ENCODE data around the gene MED29.

MED29 gene, protein sequence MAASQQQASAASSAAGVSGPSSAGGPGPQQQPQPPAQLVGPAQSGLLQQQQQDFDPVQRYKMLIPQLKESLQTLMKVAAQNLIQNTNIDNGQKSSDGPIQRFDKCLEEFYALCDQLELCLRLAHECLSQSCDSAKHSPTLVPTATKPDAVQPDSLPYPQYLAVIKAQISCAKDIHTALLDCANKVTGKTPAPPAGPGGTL

DNA sequence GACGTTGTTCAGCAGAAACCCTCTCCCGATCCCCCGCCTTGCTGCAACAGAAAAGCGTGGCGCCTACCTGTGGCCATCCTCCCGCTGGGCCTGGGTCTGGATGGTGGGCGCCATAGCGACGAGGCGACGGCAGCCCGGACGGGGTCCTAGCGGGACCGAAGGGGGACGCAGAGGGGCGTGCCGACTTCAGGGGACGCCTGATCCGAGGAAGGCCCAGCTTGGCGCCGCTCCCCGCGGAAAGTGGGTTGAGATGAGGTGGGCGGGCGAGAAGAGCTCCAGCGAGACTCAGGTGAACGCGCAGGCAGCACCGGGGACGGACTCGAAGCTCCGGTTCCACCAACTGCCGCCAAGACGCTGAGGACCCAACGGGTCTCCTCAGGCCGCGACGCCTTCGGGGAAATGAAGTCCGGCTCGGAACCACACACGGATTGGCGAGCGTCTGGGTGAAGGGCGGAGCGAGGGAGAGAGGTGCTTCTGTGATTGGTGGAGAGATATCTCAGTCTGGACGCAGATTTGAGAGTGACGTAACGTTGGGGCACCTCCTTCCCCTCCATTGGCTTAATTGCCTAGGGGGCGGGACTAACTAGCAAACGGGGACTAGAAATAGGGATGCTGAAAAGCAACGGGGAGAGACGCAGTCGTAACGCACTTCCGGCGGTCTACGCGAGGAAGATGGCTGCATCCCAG, at the start of gene MED29, which contains the start of gene PAF1:
MED29 (plus strand) TSS at position 628 of the 687 bp plus-strand sequence; CDS start at position 673, 45 bp downstream.
PAF1 (minus strand) TSS at position 356 of the 687 bp plus-strand sequence; CDS start at position 114, 242 bp downstream.
- peak; percentile 98 for DNase-seq

DNA sequence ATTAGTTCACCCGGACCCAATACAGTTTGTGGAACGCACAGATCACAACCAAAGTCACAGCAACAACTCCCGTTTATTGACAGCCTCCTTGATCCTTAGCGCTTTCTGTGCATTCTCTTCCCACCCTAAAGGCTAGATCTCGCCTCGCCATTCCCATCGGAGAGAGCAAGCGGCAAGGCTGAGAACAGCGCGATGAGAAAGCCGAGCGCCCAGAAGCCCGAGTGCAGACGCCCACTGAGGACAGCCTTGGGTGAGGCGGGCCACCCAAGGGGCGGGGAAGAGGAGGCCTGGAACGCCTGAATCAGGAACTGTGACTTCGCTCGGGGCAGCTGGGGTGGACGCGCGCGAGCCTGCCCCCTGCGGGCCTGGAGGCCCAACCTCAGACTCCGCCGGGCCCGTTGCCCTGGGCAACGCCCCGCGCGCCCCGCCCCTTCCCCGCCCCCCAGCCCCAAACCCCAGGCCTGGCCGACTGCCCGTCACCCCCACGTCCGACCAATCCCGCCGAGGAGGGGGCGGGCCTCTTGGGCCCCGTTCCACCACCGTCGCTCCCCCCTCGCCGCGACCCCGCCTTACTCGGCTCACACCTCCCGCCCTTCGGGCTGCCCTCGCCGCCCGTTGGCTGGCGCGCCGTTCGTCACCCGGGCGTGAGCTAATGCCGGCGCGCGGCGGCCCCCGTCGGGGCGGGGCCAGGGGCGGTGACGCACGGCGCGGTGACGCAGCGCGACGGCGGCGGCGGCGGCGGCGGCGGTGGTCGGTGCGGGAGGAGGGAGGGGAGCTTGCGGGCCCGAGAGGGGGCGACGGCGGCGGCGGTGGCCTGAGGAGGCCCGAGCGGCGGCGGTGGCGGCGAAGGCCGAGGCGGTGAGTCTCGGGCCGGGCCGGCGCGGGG, 49.2 kb upstream of the MED29 start, which contains the start of gene SAMD4B:
SAMD4B (plus strand) TSS at position 703 of the 886 bp plus-strand sequence. CDS start 14,473 bp downstream, outside the sequence.
- peak; percentile 98 for DNase-seq

DNA sequence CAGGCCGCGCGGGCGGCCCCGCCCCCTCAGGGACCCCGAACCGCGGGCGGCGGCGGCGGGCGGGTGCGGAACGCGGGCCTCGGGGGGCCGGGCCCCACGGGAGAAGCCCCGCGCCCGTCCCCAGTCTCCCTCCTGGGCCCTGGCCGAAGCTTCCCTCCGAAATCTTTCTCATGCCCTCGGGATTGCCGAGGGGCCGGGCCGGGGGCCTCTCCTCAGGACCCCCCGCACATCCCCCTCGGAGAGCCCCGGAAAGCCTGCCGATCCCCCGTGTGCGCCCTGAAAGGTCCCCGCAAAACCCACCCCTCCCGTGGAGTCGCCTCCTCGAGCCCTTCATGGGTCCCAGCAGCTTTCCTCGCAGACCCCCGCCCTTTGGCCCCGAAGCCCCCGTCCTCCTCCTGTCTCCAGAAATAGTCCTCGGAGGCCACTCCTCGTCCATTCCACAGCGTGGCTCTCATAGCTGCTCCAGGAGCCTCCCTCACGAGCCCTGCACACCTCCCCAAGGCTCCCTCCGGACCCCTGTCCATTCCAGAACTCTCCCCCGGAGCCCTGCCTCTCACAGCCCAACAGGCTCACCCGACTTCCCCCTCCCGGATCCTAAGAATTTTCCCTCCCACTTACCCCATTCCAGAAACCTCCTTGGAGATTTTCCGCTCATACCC, 48.4 kb upstream of the MED29 start:
- no peak for DNase-seq

DNA sequence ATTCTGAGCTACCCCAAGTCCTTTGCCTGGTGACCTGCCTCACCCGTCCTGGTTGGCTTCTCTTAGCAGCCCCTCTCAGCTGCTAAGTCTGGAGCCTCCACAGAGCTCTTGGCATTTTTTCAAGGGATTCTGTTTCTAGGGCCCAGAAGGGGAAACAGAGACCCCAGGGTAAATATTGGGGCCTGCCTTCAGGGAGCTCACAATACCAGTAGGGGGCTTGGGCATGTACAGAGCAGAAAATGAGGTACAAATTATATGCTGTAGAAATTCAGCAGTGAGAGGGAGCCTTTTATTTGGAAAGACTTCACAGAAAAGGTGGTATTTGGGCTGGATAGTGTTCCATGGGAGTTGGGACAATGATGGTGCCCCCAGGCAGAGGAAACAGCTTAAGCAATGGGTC, 45.2 kb upstream of the MED29 start:
- DNase-seq, result no peak

DNA sequence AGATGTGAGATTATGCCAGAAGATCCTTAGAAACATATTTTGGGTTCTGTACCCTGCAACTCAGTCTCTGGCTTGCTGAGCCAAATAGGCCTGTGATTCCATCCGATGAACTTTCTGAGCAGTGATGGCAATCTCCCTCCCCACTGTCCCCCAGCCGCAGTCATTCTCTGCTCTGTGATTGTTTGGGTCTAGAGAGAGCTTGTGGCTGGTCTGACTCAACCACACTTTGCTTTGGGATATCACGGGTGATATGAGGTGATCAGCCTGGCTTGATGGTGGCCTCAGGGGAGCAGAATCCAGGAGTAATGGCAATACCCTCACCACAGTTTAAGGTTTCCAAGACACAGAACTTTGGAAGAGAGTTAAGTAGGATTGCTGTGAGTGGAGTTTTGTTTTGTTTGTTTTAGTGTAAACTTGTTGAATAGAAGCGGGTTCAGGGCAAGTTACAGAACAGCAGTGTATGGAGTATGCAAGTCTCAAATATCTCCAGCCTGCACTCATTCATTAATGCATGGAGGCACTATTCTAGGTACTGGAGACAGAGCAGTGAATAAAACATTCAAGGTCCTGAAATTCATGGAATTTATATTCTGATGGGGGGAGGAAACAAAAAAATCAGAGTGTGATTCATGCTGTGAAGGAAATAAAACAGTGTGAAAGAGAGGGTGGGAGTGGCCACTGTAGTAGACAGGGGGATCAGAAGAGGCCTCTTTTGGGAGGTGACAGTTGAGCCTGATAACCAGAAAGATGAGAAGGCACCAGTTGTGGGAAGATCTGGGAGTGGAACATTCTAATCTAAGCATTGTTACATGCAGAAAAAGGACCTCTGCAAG, 43.6 kb upstream of the MED29 start:
- DNase-seq, result no peak

DNA sequence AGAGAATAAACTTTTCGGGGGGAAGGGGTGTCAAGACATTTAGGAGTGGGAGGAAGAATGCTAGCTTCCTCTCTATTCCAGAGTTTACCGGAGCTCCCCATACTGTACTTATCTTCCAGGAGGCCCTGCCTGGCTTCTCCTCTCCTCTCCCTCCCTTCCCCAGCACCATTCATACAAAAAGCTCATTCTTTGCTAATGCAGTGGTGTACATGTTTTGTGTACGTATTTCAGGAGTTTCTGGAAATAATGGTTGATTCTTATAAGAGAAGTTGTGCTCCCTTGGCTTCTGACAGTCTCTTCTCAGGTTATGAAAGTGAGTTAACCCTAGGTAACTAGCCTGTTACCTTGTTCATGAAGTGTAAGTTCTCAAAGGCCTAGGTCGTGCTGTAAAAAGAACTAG, 41.9 kb upstream of the MED29 start:
- no peak for DNase-seq

DNA sequence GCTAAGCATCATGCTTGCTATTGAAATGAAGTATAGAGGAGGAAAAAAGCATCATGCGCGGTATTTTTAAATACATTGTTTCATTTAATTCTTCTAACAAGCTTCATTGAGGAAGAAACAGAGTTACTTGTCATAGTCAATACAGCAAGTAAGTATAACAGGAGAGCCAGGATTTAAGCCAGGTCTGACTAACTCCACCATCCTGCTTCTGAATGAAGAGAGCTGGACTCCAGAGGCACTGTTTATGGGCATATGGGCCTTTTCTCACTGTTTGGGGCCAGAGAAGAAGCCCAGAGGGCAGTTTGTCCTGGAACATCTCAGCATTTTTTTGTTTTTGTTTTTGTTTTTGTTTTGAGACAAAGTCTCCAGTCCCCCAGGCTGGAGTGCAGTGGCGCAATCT, 41.0 kb upstream of the MED29 start:
- DNase-seq, result no peak

DNA sequence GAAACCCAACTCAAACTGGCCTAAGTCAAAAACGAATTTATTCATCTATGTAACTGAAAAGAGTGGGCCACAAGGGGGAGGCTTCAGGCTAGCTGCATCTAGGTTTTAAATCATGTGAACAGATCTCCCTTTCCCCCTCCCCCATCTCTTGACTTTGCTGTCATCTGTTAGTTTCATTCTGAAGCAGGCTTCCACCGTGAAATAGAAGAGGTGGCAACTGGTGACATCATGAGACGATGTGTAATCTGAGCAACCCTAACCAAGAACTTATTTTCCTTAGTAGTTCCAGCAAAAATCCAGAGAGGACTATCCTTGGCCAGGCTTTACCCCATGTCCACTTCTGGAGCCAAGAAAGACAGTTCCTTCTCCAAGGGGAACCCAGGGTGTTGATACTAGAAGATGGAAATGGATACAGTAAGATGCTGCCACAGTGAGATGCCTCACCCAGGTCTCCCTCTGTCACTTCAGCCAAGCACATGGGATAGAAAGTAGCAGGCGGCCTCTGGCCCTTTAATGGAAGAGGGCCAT, 39.6 kb upstream of the MED29 start:
- DNase-seq, result no peak

DNA sequence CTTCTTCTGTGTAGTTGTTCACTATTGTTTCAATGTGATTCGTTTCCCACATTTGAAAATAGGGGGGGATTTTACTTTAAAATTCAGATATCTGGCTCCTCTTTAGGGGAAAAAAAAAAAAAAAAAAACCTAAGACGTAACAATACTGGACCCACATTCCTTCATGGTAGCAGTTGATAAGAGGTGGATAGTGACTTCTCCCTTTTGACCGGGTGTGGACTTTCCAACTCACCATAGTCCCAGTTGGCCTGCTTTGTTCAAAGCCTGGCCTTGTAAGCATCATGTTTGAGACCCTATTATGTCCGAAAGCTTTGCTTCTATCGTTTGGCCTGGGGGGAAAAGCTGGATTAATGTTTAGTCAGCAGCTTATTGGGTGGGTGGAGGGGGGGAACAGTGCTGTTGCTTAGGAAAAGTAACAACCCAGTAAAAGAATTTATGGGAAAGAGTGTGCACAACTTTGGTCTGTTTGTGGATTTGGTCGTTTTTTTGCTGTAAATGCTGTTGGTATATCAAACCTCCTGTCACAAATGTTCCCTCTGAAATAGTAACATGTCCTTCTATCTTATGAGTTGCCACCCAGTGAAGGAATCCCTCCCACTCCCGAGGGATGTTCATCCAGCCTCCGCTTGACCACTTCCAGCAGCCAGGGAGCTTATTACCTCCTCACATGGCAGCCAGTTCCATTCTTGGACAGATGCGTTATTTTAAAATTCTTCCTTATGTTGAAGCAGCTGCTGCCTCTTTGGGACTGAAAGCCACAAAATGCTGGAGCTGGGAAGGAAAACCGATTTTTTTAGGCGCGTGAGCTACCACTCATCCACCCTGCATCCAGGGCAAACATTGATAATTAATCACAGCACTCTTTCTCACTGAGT, 38.6 kb upstream of the MED29 start:
- DNase-seq, result no peak

DNA sequence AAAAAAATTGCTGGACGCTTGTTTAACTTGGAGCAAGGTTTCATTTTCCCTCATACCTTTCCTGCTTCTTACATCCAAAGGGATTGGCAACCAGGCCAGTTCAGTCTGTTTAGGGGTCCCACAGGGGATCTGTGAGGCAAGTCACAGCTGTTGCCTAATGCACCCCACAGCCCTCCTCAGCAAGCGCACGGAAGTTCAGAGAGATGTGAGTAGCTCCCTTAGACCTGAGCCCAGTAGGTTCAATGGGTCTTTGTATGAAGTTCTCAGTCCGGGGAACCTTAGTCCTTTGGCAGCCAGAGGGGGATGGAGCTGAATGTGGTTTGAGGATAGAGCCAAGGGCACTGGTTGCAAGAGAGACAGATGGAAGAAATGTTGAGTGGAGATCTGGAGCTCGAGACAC, 35.9 kb upstream of the MED29 start:
- no peak for DNase-seq

DNA sequence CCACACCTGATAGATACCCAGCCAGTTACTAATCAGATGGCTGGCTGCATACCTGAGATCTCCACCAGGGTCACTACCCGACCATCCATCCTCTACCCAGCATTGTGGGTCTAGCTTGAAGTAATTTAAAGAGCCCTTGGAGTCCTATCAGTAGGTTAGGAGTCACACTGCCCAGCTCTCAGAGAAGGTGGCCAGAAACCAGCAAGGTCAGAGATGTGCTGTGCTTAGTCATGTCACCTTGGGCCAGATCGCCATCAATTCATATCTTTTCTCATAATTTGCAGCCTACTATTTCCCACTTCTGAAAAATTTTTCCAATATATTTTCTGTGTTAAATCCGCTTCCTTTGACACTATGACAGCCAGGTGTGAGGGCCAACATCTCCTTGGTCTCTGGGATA, 35.1 kb upstream of the MED29 start:
- DNase-seq, result no peak

DNA sequence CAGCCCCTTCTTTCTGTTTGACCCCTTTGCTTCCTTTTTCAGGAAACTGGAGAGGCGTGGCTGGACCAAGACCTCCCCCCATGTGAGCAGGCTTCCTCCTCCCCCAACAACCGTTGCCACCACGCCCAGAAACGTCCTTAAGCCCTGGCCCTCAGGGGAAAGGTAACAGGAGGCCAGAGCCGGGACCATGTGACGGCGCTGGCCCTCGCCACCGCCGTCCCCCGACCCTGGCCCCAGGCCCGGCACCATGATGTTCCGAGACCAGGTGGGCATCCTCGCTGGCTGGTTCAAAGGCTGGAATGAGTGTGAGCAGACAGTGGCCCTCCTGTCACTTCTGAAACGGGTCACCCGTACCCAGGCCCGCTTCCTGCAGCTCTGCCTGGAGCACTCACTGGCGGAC, 34.5 kb upstream of the MED29 start:
- DNase-seq, result no peak

DNA sequence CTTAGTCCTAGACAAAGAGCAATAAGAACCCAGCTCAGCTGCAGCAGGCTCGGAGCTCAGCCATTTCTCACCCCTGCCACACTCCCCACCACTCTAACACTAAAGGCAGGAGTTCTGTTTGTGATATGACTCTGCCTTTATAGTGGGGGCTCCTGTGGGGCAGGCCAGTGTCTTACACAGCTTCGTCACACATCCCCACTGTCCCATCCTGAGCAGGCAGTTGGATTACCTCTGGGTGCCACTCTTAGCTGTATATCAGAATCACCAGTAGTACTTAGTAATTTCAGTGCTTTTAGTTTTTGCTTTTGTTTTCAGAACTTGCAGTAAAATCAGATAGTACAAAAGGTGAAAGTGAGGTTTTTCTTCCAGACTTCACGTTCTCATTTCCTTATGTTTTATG, 32.2 kb upstream of the MED29 start:
- DNase-seq, result no peak

DNA sequence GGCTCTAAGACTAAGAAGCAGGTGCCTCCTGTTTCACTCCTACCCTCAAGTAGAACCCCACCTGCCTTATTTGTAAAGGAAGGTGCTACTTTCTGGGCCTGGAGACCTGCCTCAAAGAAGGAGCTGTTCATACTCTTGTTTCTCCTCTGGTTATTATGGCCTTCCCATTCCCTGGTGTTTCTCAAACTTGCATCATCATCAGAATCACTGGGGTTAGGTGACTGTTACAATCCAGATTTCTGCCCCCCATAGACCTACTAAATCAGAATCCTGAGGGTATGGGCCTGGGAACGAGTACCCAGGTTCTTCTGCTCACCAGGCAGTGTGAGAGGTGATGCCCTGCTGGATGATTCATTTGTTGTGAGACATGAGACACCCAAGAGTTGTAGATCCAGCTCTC, 30.6 kb upstream of the MED29 start:
- DNase-seq, result no peak

DNA sequence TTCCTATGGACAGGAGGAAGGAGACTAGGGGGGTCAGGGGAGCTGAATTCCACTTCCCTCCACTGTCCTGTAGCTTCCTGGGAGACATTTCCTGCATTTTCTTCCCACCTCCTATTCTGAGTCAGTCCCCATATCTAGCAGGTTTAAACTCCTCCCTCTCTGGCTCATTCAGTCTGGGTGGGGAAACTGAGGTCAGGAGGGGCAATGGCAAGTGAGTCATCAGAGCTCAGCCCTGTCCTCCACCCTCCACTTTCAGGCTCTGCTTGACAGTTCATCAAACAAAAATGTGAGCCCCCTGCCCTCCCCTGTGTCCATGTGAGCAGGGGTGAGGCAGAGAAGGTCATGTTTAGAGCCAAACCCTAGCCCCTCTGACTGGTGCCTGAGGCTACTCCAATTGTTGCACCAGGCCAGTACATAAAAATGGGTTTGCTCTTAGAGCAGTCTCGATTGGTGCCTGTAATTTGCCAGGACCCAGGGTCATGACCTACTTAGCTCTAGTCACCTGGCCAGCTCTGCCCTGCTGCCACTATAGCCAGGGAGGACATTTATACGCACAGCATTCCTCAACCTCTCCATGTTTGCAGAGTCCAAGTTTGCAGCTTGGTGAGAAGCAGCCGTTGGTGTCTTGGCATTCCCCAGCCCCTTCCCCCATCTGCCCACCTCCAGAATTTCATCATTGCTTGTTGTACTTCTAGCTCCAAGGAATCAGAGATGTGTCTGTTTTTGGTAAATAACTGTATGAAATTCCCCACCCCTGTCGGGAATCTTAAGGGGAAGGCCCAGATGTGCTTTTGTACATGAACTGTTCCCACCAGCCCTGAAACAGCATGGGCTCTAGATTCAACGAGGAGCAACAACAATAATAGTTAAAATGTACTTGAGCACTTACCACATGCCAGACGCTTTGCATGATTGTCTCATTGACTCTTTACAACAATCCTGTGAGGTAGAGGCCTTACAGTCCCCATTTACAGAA, 28.2 kb upstream of the MED29 start:
- DNase-seq, result no peak

DNA sequence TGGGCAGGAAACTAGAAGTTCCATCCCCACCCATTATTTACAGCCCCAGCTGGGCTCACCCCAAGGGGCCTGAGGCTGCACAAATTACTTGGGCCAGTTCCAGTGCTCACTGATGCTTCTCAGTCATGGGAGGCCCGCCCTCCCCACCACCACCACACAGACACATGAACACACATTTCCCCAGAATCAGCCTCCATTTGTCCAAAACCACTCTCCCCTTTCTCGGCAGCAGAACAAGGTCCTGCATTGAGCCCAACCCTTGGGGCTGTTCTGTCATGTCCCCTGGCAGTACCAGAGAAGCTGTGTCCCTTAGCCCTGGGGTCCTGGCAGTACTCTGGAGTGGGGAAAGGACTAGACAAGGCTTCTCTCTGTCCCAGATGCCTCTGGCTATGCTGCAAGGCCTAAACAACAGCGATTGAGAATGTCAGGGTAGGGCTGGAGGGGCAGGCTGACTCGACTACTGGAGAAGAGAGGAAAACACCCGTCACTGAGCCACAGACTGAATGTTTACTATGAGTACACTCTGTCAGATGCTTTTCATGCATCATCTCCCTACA, 27.2 kb upstream of the MED29 start:
- DNase-seq, result no peak

DNA sequence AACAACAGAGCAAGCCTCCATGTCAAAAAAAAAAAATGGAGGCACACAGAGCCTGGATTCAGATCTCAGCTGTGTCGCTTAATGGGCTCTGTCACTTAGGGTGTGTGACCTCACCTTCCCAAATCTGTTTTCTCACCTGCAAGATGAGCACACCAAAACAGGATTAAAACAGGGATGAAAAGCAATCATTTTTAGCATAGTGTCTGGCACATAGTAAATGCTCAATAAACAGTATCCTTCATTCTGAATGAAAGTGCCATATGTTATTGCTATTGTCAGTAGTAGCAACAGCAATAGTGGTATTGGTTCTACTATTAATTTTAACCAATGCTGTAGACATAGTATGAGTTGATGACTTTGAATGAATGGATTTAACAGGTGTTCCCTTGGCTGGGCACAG, 25.6 kb upstream of the MED29 start:
- DNase-seq, result no peak

DNA sequence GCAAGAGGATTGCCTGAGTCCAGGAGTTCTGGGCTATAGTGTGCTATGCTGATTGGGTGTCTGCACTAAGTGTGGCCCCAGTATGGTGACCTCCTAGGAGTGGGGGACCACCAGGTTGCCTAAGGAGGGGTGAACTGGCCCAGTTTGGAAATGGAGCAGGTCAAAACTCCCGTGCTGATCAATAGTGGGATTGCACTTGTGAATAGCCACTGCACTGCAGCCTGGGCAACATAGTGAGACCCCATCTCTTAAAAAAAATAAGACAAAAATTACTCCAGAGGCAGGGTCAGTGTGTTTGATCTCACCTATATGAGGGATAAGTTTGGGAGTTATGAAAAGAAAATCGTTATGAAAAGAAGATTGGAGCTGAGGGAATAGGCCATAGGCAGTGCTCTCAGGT, 22.0 kb upstream of the MED29 start:
- DNase-seq, result no peak

DNA sequence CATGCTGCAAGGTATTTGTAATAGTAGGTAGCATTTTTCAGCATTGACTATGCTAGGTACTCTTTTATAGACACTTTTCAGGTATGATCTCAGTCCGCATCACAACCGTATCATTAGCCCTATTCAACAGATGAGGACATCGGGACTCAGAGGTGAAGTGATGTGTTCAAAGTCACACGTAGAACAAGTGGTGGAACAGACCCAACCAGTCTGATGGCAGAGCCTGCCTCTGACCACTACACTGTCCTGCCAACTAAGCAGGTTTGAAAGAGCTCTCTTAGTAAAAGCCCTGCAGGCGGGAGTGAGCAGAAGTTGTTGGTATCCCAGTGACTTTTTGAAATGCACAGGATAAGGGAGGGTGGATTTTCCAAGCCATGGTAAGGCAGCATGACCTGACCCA, 20.4 kb upstream of the MED29 start:
- no peak for DNase-seq

Data from NCI-H510A (cell line).